Measurements from ENCODE around the gene EPHA6.
"Not testable (repeated sequence)": the region's sequence is repeated elsewhere in the genome, so short reads cannot be mapped to it uniquely, and the experiment has no call there.

The EPHA6 gene

GRCh38 chr3:97025612-97026011 is 211.2 kb downstream of the EPHA6 start:
- not testable (repeated sequence) for DNase-seq (ENCODE audit: low spot score)

- no peak for DNase-seq (ENCODE audit: low spot score)
These were observed 215.6 kb downstream of the EPHA6 start for GRCh38 chr3:97029972-97030371.

- DNase-seq (ENCODE audit: low spot score) = no peak
These were observed 223.0 kb downstream of the EPHA6 start for GRCh38 chr3:97037294-97037943.

DNA sequence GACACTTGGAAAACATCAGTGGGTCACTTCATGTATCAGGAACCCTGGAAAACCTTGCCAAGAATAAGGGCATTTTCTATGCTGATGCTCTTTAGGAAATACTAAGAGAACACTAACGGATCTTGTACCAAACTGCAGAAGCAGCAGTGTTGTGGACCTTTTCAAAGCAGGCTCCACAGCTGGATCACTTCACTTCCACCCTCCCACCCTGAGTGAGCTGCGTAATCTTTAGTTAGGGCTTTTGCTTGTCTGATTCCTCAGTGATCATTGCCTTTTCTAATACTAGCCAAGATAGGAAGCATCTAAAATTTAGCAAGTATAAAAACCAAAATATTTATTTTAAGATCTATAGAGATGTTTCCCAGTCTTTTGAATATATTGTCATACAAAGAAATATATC is 229.0 kb downstream of the EPHA6 start:
- DNase-seq (ENCODE audit: low spot score) = no peak

GRCh38 chr3:97057365-97057764 is 243.0 kb downstream of the EPHA6 start:
- no peak for DNase-seq (ENCODE audit: low spot score)

DNA sequence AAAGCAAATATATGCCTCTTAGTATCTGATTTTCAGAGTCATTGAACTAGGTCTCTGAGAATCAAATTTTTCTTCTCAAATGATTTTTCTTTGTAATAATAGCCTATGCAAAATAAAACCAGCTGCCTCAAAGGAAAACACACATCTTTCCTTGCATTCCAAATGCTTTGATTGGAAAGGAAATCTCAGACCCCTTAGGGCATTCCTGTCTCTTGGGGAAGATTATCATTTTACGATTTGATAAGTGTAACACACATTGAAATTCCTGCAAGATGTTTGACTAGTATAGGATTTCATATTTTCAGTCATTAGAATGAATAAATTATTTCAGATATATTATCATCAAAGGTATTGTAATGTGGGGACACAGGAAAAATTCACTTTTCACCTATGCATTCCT is 244.8 kb downstream of the EPHA6 start:
- no peak for DNase-seq (ENCODE audit: low spot score)

DNA sequence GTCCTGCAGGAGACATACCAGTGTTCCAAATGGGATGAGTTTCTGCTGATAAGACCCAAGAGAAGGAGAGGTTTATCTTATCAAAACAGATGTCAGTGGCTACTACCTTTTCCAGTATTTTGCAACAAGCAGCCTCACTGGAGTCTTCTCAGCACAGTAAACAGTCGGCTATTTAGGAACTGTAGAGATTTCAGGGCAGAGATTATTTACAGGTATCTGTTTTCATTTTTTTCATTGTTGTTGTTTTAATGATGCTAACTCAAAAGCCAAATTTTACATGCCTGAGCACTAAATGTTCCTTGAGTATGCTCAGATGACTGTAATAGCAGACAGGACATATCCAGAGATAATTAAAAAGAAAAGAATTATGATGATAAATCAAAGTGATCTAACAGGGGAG is 252.1 kb downstream of the EPHA6 start:
- DNase-seq (ENCODE audit: low spot score) = no peak

- DNase-seq (ENCODE audit: low spot score) = no peak
These were observed 255.9 kb downstream of the EPHA6 start for GRCh38 chr3:97070302-97070701.

DNA sequence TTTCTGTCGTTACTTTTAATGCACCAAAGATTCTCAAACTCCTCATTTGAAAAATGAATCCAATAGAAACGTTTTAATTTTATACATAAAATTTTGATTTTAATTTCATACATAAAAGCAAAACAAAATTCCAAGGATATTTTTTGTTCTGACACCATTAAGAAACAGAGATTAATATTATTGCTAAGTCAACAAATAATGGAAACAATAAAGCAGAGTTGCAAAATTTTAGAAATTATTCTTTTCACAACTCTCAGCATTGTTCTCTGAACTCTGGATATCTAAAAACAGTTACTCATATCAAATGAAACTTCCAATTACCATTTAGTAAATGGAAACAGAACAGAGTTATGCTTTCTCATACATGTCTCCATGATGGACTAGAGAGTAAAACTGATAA is 260.2 kb downstream of the EPHA6 start:
- DNase-seq (ENCODE audit: low spot score) = no peak

DNA sequence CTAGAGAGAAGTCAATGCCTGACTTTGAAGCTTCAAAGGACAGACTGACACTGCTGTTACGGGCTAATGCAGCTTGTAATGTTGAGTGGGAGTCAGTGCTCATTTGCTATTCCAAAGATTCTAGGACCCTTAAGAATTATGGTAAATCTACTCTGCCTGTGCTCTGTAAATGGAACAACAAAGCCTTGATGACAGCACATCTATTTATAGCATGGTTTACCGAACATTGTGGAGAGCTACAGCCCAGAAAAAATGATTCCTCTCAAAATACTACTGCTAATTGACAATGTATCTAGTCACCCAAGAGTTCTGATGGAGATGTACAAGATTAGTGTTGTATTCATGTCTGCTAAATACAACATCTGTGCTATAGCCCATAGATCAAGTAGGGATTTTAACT is 262.3 kb downstream of the EPHA6 start:
- DNase-seq (ENCODE audit: low spot score) = no peak

DNA sequence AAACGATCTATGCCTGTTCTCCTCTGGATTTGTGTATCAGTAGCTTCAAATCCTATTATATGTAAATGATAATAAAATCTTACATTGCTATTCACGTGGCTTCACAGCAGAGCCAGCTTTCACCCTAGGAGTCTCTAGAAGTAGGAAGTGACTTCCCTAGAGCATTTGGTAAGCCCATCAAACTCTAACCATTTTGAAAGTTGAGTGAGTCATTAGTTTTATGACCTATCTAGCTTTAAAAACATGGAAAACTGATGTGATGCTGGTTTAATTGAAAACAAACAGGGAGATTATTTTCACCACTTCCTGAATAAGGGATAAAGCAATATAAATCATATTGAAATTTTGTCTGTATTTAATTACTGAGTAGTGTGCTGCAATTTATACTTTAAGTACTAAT is 275.2 kb downstream of the EPHA6 start:
- no peak for DNase-seq (ENCODE audit: low spot score)

- DNase-seq (ENCODE audit: low spot score) = no peak
These were observed 288.2 kb downstream of the EPHA6 start for GRCh38 chr3:97102641-97103040.

DNA sequence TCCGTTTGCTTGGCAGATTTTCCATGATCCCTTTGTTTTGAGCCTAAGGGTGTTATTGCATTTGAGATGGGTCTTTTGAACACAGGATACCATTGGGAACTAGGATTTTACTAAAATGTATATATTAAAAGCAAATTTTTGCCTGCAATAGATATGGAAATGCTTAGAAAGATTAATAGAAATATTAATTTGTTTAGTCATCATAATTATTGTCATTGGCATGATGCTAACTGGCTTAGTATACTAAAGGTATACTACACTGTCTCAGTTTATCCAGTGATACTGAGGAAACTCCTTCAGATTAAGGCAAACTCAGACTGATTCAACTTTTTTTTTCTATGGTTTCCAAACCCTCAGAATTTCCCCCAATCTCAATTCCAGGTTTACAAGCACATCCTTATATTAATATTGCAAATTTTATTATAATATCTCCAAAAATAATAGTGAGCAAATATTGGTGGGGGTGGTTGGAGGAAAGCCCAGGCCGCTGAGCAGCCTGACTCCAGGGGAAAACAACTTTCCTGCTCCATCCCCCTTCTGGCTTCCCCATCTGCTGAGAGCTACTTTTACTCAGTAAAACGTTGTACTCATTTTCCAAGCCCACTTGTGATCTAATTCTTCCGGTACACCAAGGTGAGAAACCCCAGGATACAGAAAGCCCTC is 291.7 kb downstream of the EPHA6 start:
- no peak for DNase-seq (ENCODE audit: low spot score)

- no peak for DNase-seq (ENCODE audit: low spot score)
These were observed 292.2 kb downstream of the EPHA6 start for GRCh38 chr3:97106652-97106989.

DNA sequence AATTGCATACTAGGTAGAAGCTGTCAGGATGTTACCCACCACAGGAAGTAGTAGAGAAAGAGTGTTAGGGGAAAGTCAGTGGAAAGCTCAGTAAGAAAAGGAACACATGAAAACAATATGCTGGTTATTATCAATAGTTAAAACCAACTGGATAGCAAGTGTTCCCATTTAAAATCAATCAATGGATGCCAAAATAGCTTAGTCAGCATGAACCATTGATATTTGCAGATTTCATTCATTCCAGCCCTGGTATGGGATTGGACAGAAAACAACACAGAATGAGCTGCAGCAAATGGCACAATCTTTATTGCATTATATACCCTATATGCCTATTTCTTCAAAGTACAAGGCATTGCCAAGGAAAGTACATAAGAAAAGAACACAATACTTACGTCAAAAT is 293.7 kb downstream of the EPHA6 start:
- no peak for DNase-seq (ENCODE audit: low spot score)

- no peak for DNase-seq (ENCODE audit: low spot score)
These were observed 296.9 kb downstream of the EPHA6 start for GRCh38 chr3:97111244-97111643.

DNA sequence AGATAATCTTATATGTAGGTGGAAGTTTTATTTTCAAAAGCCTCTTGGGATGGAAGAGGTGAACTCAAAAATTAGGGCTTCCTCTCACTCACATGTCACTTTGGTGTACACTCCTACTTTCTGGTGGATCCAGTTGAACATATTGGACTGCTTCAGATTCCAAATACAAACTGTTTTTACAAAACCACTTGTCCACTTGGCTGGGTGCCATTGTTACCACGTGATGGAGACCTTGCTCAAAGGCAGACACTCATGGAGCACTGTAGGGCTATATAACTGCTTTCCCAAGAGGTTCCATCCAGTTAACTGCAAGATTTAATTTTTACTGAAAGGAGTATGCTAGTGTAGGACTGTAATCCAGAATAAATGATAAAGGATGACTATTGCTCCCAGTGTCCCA is 307.0 kb downstream of the EPHA6 start:
- no peak for DNase-seq (ENCODE audit: low spot score)

GRCh38 chr3:97125902-97126499 is 311.6 kb downstream of the EPHA6 start:
- DNase-seq (ENCODE audit: low spot score) = no peak

DNA sequence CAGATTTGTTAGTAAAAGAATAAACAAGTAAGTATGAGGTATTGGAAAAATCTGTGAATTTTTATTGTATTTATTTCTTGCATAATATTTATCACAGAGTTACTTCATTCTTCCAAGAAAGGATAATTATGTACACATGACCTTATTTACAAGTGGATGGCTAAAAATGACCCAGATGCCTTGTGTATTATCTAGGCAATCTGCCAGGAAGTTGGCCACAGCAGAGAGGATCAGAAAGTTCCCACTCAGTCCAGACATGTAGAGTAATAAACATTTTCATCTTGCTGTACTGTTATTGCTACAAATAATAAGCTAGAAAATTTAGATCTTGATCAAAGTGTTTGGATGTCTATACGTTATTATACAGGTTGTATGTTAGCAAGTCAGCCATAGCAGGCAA is 317.1 kb downstream of the EPHA6 start:
- no peak for DNase-seq (ENCODE audit: low spot score)

GRCh38 chr3:97138914-97139541 is 324.6 kb downstream of the EPHA6 start:
- DNase-seq (ENCODE audit: low spot score) = no peak

DNA sequence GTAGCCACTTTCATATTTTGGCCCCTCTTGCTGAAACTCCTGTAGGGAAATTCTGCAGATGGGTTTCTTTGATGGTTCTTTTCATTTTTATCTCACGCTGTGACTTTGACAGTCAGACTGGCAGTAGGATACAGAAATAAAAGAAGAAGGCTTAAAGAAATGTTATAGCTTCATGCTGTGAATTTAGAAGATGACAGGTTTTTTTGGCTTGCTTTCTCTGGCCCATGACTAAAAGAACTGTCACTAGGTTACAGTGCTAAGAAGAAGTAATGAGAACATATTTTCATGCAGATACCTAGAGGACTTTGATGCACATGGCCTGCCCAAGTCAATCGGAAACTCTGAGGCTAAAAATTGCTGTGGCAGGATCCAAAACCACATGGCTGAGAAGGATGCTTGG is 334.5 kb downstream of the EPHA6 start:
- DNase-seq (ENCODE audit: low spot score) = no peak

GRCh38 chr3:97161169-97161568 is 346.8 kb downstream of the EPHA6 start:
- no peak for DNase-seq (ENCODE audit: low spot score)

DNA sequence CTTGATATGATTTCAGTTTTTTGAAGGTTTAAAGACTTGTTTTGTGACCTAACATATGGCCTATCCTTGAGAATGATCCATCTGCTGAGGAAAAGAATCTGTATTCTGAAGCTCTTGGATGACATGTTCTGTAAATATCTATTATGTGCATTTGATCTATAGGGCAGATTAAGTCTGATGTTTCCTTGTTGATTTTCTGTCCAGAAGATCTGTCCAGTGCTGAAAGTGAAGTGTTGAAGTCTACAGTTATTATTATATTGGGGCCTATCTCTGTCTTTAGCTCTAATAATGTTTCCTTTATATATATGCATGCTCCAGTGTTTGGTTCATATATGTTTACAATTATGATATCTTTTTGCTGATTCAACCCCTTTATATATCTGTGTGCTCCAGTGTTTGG is 362.8 kb downstream of the EPHA6 start:
- DNase-seq (ENCODE audit: low spot score) = no peak
